Motor neuron (in vitro differentiated cells): ENCODE results near the gene DDX49. TPM values are rescaled to one million over a fixed set of nuclear protein-coding genes. Genes with fewer than 3 reads are reported as not detected.

Experiments used
- ATAC-seq, 8 experiments: fragments of 200-7000 bp; cut with Tn5 transposase; replicated peaks in 6 of 8; 2 replicates each; pipeline ENCODE4 v1.8.0; 2021; ENCODE audit warnings: mild to moderate bottlenecking in 8 of 8, moderate library complexity in 8 of 8
- H3K27ac ChIP-seq, 2 donors: fragments of 250-450 bp; sonication (Bioruptor Pico); 2 replicates each; pipeline ENCODE4 v1.9.0; 2021; ENCODE audit warnings: antibody characterized with exemption in 2 of 2, mild to moderate bottlenecking in 2 of 2, moderate library complexity in 1 of 2
- H3K4me1 ChIP-seq, 2 donors: fragments of 250-450 bp; sonication (Bioruptor Pico); replicated peaks in 1 of 2; 2 replicates each; pipeline ENCODE4 v1.6.1; 2021; ENCODE audit warnings: antibody characterized with exemption in 2 of 2, mild to moderate bottlenecking in 2 of 2, moderate library complexity in 1 of 2
- H3K4me3 ChIP-seq, 5 donors: fragments of 250-450 bp; sonication (Bioruptor Pico); 2 replicates each; pipeline ENCODE4 v1.9.0; 2021; ENCODE audit warnings: antibody characterized with exemption in 5 of 5, mild to moderate bottlenecking in 5 of 5, moderate library complexity in 4 of 5
- WGBS, 10 experiments: fragments of 450-650 bp; shearing (Covaris generic); methylation state at CpG; one replicate each; pipeline ENCODE4 v1.0.0; 2022; 5-methylcytosine and 5-hydroxymethylcytosine counted together
- in situ Hi-C, 9 experiments: fragments of 400-800 bp; cut with MboI; loops; one replicate each; pipeline ENCODE4 v1.15.0; 2021; ENCODE audit warnings: low sequenced_read_pairs in 9 of 9, low pct_unique_long_range_greater_than_20kb in 2 of 9; ENCODE audit not compliant: unreplicated experiment in 9 of 9
- total RNA-seq, 8 experiments: library from RNA; unstranded; fragments of 300-600 nt; gene quantifications; 2 replicates each; pipeline versions ENCODE4 v1.2.3 to v1.2.4, GENCODE V29; 2022

Gene DDX49, protein sequence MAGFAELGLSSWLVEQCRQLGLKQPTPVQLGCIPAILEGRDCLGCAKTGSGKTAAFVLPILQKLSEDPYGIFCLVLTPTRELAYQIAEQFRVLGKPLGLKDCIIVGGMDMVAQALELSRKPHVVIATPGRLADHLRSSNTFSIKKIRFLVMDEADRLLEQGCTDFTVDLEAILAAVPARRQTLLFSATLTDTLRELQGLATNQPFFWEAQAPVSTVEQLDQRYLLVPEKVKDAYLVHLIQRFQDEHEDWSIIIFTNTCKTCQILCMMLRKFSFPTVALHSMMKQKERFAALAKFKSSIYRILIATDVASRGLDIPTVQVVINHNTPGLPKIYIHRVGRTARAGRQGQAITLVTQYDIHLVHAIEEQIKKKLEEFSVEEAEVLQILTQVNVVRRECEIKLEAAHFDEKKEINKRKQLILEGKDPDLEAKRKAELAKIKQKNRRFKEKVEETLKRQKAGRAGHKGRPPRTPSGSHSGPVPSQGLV
- total RNA-seq: 10 to 100 TPM; 52.7 to 95.5 (median 67.7) TPM

DNA sequence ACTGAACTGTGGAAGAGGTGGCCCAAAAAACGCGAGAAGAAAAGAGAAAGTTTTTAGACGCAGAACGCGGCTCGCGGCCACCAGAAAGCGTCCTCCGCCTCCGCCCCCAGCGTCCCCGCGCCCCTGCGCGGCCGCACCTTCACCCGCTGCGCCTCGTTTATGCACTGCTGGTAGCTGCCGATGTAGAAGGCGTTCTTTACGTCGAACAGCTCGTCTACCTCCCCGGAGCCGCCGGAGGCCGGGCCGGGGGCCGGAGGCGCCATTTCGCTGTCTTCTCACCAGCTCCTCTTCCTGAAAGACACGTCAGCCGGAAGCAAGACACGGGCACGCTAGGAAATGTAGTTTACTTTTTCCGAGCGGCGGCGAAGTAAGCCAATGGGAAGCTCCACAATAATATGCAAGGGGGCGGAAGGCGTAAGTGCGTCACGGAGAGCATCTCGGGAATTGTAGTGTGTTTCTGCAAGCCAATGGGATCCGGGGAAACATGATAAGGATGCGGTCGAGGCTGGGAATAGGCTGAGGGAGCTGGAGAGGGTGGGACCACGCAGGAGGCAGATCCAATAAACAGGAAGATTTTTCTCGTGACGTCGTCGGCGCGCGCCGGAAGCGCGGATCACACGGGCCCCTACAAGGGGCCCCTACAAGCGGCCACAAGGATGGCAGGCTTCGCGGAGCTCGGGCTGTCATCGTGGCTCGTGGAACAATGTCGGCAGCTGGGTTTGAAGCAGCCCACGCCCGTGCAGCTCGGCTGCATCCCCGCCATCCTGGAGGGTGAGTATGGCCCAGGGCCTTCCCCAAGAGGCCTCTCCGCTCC lies at the start of gene DDX49, which contains the start of gene COPE:
Gene DDX49, plus strand, starts transcription at position 630 of the 814 bp plus-strand sequence. Its CDS starts 27 bp downstream, at position 657.
Gene COPE, minus strand, starts transcription at position 302 of the 814 bp plus-strand sequence. Its CDS starts 39 bp downstream, at position 263.
- ATAC-seq: peak; percentile 93 to 99 (median 98)
- in situ Hi-C loops: no loop called here
- Histone ChIP-seq H3K4me3 (peak within 1 kb of the TSS; percentile 86 to 97 (median 93)), H3K4me1 (peaks cover 17 to 18% of the 10 kb centered on the region in 2 donors), H3K27ac (peak within 1 kb of the TSS; percentile 89 to 98)
- WGBS, 10 experiments: 0 to 6% (median 0%) methylated on average over 1 to 31 of the region's 72 CpGs; no CpG with 5 or more reads in 2 of the 10 experiments

DNA sequence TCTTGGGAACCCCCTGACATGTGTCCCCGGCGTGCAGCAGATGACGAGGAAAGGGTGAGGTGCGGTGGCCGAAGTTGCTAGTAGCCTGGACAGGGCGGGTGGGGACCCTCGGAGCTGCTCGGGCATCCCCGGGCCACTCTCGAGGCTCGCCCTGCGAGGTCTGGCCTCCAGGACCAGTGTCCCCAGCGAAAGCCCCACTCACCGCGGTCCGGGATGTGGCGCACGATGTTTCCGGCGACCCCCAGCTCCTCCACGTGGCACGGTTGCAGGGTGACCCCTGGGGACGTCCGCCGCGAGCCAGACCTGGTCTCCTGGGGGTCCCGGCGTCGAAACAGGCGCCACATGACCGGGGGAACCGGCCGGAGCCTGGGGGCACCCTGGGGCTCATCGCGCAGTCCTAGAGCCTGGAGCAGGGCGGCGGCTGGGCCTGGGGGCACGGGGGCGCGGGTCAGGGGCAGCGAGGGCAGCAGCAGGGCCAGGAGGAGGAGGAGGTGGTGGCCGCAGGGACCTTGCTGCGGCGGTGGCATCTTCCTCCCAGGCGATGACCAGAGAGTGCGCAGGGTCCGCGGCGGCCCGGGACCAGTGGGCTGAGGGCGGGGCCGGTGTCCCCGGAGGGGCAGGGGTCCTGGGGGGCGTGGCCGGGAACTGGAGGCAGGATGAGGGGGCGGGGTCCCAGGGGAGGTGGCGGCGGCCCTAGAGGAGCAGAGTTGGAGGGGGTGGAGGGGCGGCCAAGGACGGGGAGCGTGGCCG lies 49.6 kb upstream of the DDX49 start:
- in situ Hi-C loops: loop anchor here in 4 of 9 experiments (25.0 kb wide), 2 partner anchors 283 to 408 kb away; partner anchors contain the start of gene REX1BD (in 2 of the 4)
- ATAC-seq: peak in 2 of 8 experiments; percentile 1 to 3
- no CpG with 5 or more reads among the region's 62 CpGs for WGBS, 10 experiments
- Histone ChIP-seq H3K27ac (no peak overlapping the region), H3K4me1 (no peaks in the 10 kb centered on the region), H3K4me3 (no peak overlapping the region)

DNA sequence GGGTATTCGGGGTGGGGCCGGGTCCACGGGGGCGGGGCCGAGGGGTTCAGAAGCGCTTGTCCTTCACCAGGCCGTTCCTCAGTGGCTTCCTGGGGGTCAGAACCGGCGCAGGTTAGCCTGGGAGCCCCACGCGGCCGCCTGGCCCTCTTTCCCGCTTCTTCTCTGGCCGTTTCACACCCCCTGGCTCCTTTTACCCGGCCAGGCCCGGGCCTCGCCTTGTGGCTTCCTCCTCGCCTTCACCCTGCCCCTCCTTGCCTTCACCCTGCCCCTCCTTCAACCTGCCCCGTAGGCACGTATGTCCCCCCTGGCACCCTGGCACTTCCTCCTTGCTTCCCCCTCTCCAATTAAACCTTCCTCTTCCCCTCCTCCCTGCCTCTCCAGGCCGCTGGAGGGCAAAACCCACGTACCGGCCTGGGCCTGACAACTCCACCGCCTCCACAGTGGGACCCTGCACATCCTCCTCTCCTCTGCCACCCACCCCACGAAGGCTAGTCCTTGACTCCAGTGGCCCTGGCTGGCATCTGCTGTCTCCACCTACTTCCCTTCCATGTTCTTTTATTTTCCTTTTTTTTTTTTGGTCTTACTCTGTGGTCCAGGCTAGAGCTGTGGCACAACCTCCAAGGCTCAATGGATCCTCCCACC lies 48.9 kb upstream of the DDX49 start:
- in situ Hi-C loops: loop anchor here in 4 of 9 experiments (25.0 kb wide), 2 partner anchors 283 to 408 kb away; partner anchors contain the start of gene REX1BD (in 2 of the 4)
- H3K27ac ChIP-seq: no peak overlapping the region
- H3K4me1 ChIP-seq: no peaks in the 10 kb centered on the region
- 83 to 86% methylated on average over 1 to 2 of the region's 25 CpGs; no CpG with 5 or more reads in 8 of the 10 experiments for WGBS, 10 experiments
- H3K4me3 ChIP-seq: no peak overlapping the region
- ATAC-seq: no peak

DNA sequence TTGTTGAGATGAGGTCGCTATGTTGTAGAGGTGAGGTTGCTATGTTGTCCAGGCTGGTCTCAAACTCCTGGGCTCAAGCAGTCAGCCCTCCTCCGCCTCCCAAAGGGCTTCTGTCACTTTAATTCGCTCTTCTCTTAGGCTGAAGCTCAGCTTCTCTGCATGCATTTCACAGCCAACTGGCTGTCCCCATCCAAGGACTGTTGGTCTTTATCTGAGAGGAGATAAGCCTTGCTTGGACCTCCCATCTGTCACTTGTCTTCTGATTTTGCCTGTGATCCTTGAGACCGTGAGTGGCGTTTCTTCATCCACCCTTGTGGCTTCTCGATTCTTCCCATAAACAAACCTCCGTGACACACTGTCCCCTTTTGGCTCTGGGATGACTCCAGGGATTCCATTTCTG lies 48.0 kb upstream of the DDX49 start:
- H3K27ac ChIP-seq: no peak overlapping the region
- ATAC-seq: no peak
- no peak overlapping the region for H3K4me3 ChIP-seq
- H3K4me1 ChIP-seq: no peaks in the 10 kb centered on the region
- 20 to 95% (median 83%) methylated on average over 1 to 7 of the region's 7 CpGs; no CpG with 5 or more reads in 2 of the 10 experiments for WGBS, 10 experiments
- in situ Hi-C loops: loop anchor here in 4 of 9 experiments (25.0 kb wide), 2 partner anchors 284 to 409 kb away; partner anchors contain the start of gene REX1BD (in 2 of the 4)

DNA sequence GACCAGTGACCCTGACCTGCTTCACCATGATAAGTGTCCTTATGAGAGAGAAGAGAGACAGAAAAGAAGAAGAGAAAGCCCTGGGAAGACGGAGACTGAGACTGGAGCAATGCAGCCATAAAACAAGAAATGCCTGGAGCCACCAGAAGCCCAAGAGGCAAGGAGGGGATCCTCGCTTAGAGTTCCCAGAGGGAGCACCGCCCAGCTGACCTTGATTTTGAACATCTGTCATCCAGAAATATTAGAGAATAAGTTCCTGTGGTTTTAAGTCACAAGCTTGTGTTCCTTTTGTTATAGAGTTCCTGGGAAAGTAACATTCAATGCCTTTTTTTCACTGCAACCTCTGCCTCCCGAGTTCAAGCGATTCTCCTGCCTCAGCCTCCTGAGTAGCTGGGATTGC lies 43.8 kb upstream of the DDX49 start:
- in situ Hi-C loops: no loop called here
- no peaks in the 10 kb centered on the region for H3K4me1 ChIP-seq
- WGBS, 10 experiments: 0 to 100% (median 80%) methylated on average over 1 to 5 of the region's 5 CpGs; no CpG with 5 or more reads in 3 of the 10 experiments
- peak in 2 of 8 experiments; percentile 20 to 48 for ATAC-seq
- no peak overlapping the region for H3K4me3 ChIP-seq
- H3K27ac ChIP-seq: no peak overlapping the region

DNA sequence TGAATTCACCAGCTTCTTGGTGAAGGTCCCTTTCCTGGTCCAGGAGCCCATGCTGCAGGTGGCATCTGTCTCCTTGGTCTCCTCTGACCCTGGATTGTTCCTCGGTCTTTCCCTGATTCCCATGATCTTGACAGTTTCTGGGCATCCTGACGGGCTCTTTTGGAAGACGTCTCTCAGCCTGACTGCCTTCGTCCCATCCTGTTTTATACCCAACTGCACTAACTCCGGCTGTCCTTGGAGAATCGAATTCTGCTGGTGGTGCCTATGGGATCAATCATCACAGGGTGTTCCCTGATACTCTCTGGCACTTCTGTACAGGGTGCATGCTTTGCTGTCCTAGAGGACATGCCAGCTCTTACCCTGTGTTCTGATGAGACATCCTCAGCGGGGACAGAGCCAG lies 42.6 kb upstream of the DDX49 start:
- WGBS, 10 experiments: 77 to 100% (median 95%) methylated on average over 2 to 6 of the region's 7 CpGs; no CpG with 5 or more reads in 3 of the 10 experiments
- Histone ChIP-seq H3K27ac (no peak overlapping the region), H3K4me1 (no peaks in the 10 kb centered on the region), H3K4me3 (no peak overlapping the region)
- no peak for ATAC-seq
- in situ Hi-C loops: no loop called here

DNA sequence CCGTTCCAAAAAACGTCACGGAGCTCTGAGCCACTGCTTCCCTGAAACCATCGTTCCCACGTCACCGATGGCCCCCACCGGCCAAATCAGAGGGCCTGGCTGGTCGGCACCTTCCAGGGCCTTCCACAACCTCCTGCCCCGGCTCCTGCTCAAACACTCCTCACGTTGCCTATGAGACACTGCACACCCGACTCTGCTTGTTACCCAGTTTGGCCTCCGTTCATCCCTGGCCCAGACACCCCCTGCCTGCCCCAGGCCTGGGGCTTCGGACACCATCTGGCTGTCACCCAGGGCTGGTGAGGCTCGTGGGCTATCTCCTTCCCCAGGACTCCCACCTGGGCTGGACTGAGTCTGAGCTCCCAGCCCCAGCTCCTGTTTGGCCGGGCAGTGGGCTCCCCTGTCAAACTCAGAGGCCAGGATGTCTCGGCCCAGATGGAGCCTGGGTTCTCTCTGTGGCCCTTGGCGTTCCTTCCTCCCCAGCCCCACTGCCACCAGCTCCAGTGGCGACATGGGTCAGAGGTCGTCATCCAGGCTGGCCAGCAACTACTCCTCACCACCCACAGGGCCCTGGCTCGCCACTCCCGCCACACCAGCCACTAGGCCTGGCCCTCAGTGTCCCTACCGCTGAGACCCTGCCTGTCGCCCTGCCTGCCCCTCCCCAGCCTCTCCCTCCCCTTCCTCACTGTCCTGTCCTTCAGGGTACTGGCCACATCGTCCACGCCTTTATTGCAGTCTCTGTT lies 41.3 kb upstream of the DDX49 start:
- 76 to 100% (median 97%) methylated on average over 1 to 13 of the region's 25 CpGs; no CpG with 5 or more reads in 4 of the 10 experiments for WGBS, 10 experiments
- peak in 2 of 8 experiments; percentile 11 to 19 for ATAC-seq
- in situ Hi-C loops: no loop called here
- Histone ChIP-seq H3K4me1 (no peaks in the 10 kb centered on the region), H3K4me3 (no peak overlapping the region), H3K27ac (no peak overlapping the region)

DNA sequence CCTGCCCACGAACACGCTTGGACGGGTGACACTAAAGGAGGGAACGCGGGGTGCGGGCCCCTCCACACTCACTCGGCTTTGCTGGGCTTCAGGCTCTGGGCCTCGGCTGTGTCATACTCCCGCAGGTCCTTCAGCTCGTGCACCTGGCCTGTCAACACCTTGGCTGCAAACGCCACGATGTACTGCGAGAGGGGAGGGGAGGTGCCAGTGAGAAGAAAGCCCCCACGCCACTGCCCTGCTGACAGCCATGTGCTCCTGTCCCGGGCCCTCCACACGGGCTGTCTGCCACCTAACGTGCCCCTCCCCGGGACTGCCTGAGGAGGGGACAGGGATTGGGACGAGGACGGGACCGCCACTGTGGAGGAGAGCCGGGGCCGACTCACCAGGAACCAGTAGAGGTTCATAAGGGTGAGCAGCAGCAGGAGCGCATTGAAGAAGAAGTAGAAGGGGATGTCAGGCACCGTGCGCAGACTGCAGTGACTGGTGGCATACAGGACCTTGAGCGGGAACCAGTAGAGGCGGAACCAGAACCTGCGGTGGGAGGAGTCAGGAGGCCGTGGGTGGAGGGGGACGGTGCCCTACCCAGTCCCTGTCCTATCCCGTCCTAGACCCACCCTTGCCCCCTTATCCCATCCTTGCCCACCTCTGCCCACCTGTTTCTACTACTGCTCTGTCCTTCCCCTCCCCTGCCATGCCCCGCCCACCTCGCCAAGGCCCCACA lies 40.5 kb upstream of the DDX49 start:
- ATAC-seq: peak in 6 of 8 experiments; percentile 4 to 31 (median 18)
- H3K27ac ChIP-seq: no peak overlapping the region
- H3K4me3 ChIP-seq: no peak overlapping the region
- H3K4me1 ChIP-seq: no peaks in the 10 kb centered on the region
- in situ Hi-C loops: no loop called here
- 91 to 100% (median 96%) methylated on average over 2 to 16 of the region's 34 CpGs; no CpG with 5 or more reads in 5 of the 10 experiments for WGBS, 10 experiments

DNA sequence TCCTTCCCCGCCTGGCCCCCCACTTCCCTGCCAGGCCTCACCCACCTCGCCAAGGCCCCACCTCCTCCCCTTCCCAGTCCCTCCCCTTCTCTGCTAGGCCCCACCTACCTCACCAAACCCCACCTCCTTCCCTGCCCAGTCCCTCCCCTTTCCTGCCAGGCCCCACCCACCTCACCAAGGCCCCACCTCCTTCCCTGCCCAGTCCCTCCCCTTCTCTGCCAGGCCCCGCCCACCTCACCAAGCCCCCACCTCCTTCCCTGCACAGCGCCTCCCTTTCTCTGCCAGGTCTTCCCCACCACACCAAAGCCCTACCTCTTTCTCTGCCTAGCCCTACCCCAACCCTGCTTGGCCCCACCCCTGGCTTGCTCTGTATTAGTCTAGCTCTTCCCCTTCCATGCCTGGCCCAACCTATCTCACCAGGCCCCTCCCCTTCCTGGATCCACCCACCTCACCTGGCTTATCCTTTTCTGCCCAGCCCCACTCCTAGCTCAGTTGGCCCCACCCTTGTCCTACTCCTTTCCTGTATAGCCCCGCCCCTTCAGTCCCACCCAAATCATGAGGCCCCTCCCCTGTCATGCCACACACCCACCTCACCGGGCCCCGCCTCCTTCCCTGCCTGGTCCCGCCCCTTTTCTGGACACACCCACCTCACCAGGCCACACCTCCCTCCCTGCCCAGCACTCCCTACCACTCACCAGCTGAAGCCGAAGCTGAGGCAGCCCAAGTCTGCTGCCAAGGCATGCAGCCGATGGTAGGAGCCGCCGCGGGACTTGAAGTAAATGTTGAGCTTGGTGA lies 39.7 kb upstream of the DDX49 start:
- H3K27ac ChIP-seq: no peak overlapping the region
- ATAC-seq: peak; percentile 17 to 74 (median 47)
- no peaks in the 10 kb centered on the region for H3K4me1 ChIP-seq
- WGBS, 10 experiments: no CpG with 5 or more reads among the region's 13 CpGs
- H3K4me3 ChIP-seq: no peak overlapping the region
- in situ Hi-C loops: no loop called here

DNA sequence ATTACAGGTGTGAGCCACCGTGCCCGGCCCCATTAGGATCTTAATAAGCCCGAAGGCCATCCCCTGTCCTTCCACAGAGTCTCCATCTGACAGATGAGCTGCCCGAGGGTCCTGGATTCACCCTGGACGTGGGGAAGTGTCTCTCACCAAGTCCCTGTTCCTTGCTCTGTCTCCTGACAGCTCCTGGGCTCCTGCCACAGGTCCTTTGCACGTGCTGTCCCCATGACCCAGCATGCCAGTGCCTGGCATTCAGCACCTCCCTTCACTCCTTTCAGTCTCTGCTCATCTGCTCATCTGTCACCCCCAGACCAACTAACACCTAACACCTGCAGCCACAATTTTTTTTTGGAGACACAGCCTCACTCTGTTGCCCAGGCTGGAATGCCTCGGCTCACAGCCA lies 38.0 kb upstream of the DDX49 start:
- in situ Hi-C loops: no loop called here
- no peak for ATAC-seq
- Histone ChIP-seq H3K4me3 (no peak overlapping the region), H3K27ac (no peak overlapping the region), H3K4me1 (no peaks in the 10 kb centered on the region)
- WGBS, 10 experiments: 67 to 100% (median 87%) methylated on average over 1 to 6 of the region's 7 CpGs; no CpG with 5 or more reads in 3 of the 10 experiments
